GM18868 (cell line): Measurements from ENCODE around the gene AXIN1.
"Not testable (repeated sequence)": the region's sequence is repeated elsewhere in the genome, so short reads cannot be mapped to it uniquely, and the experiment has no call there.

Source experiments
- ATAC-seq: cut with Tn5 transposase; IDR thresholded peaks from one replicate; pipeline ENCODE4 v1.9.1; 2021; ENCODE audit warnings: mild to moderate bottlenecking, moderate library complexity; ENCODE audit not compliant: unreplicated experiment

AXIN1 gene

DNA sequence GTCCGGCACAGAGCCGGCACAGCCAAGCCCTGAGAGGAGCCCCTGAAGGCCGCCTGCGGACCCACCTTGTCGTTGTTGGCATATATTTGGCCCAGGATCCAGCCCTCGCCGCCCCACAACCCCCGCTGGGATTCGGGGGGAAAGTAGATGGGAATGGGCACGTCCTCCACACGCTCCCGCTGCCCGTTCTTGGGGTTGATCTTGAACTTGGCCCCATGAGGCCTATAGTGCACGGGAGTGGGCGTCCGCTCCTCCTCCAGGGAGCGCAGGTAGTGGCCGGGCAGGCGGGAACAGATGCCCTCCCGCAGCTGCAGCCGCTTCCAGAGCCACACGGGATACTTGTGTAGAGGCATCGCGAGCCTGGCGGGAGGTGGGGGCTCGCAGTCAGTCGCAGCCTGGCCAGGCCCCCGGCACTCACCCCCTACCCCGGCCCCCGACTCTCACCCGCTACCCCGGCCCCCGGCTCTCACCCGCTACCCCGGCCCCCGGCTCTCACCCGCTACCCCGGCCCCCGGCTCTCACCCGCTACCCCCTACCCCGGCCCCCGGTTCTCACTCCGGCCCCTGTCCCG, 17.4 kb upstream of the AXIN1 start:
- no peak for ATAC-seq

DNA sequence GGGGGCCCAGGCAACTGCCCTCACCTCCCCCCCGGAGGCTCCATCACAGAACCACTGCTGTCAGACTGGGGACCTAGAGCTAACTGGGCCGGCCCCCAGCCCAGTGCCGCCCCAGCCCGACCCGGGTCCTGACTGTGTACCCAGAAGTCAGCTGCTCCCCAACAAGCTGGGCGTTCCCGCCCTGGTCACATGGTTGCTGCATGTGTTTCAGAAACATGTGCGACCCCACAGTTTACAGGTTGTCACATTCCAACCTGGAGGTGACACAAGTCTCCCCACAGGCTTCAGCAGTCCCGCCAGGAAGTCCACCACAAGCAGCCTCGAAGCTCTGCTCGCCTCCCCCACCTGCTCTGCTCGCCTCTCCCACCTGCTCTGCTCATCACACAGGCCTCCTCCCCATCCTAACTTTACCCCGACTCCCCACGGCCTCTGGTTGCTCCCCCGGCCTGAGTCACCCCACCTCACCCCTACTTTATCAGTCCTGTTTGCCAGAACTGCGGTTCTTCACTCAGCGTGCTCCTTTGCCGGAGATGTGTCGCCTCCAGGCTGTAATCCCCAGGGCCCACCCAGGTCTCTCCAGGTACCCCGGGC, 16.8 kb upstream of the AXIN1 start:
- no peak for ATAC-seq

DNA sequence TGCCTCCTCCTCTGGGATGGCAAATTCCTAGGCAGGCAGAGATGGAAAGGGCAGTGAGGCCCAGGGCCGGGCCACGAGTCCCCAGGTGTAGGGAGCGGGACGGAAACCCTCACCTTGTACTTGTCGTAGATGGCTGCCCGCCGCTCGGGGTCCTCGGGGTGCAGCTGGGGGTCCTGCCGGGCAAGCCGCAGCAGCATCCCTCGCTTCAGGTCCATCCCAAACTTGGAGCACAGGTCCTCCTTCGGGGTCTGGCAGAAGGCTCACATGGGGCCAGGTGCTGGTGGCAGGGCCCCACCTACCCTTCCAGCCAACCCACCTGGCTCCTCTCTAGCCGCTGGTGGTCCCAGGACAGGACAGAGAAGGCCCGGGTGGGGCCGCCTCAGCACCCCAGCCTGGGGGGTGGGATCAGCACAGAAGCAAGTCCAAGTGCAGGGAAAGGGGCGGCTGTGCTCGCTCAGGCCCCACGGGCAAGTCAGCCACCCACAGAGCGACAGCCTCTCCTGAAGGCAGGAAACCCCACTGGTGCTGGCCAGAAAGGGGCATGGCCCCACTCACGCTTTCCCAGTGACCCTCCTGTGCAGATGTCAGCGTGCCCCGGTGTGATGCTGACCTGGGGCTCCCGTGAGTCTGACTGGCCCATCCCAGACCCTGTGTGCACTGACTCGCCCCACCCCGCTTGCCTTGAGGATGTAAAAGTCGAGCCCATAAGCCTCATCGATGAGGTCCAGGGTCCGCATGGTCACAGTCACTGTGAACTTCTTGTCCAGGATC, 16.1 kb upstream of the AXIN1 start:
- ATAC-seq: no peak

DNA sequence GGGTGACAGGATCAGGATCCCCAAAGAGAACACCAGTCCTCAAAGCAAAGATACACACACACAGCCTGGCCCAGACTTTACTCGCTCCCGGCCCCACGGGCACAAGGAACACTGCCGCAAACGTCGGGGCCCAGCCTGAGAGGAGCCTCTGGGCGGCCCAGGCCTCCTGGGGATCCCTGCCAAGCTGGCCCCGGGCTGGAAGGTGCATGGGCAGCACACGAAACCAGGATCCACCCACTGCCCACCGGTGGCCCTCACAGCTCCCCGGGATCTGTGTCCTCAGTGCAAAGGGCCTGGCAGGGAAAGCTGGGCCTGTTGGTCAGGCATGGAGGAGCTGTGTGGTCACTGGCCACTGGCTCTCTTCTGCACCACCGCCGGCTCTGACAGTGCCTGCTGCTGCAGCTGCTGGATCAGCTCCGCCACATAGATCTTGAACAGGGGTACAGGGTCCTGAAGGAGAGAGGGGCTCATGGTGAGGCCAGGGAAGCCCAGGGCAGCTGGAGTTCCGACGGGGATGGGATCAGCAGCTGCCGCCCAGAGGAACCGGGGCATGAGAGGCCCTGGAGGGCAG, 14.9 kb upstream of the AXIN1 start:
- ATAC-seq: no peak

DNA sequence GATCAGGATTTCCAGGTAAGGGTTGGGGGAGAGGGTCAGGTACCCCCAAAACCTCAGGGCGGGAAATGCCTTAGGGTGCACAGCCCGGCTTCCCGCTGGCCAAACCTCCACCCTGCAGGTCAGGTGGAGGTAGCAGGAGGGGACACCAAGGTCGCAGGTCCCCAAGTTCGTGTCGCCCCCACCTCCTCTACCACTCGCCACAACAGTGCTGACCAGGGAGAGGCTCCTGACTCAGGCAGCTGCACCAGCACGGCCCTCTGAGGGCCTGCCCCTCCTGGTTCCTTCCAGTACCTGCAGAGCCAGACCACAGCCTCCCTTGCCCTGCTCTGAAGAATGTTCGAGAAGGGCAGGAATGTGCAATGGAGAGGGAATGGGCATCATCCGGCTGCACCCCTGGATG, 14.0 kb upstream of the AXIN1 start:
- no peak for ATAC-seq

DNA sequence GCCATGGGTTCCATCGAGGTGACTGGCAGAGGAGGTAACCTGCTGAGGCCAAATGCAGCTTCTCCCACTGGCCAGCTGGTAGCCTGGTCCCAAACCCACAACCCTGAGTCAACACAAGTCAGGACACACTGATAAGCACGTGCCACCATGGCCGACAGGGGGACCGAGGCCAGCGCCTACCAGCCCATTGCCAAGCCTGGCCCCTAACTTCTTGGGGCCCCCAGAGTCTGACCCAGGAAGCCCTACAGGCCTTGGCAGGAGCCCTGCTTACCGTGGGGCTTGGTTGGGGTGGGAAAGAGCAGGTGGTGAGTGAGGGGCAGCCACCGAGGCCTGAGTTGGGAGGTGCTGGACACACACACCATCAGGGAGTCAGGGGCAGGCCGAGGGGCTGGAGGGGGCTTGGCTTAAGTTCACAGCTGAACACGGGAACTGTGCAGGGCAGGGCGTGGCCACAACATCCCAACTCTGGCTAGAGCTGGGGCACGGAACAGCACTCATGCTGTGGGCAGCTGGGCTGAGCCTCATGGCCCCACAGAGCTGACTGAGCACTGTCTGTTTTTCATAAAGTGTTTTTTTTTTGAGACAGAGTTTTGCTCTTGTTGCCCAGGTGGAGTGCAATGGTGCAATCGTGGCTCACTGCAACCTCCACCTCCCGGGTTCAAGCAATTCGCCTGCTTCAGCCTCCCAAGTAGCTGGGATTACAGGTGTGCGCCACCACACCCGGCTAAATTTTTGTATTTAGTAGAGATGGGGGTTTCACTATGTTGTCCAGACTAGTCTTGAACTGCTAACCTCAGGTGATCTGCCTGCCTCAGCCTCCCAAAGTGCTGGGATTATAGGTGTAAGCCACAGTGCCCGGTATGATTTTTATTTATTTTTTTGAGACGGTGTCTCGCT, 12.3 kb upstream of the AXIN1 start:
- no peak for ATAC-seq

DNA sequence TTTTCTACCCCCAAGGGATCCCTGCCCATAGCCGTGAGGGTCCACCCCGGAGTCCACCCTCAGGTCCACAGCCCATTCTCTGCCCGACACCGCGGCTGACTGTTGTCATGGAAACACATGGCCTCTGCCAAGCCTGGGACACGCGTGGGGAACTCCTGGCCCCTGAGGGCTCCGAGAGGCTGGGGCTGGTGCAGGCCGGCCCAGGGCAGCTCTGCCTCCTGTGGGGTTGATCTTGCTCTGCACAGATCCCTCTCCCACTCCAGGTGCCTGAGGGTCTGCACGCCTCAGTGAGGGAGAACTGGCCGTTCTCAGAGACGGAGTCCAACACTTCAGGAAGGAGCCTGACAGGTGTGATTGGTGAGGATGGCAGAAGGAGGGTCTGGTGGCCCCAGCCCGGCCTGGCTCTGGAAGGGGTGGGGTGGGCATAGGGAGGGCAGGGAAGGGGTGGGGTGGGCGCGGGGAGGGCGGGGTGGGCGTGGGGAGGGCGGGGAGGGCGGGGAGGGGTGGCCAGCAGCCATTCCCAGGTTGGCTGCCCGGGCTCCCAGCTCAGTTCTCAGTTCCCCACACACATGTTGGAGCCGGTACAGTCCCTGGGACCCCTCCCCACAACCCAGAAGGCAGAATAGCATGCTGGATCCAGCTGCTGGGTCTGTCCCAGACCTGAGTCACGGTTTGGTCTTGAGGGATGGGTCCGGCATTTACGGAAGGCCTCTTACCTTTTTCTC, 11.4 kb upstream of the AXIN1 start:
- ATAC-seq: no peak

DNA sequence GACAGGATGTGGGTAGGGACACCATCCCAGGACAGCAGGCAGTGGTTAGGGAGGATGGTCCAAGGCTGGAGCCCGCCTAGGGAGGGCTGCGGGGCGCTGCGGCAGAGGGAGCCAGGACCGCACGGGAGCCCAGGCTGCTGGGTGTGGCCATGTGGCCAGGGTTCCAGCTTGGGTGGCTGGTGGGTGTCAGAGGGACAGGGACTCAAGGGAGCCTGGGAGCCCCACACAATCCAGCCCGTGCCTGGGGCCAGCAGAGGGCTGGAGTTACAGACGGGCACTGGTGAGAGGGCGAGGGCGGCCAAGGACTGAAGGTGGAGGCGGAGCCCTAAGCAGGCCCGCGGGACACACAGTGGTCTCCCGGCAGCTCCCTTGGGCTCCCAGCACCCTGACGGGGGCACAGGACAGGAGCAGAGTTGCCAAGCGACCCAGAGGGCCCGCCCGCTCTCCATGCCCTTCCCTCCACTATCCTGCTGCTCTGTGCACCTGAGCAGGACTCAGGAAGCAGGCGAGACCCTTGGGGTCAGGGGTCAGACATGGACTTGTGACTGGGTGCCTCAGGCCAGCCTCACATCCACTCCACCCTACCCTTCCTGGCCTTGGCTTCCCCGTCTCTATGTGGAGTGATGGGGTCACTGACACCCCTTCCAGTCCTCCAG, 10.7 kb upstream of the AXIN1 start:
- ATAC-seq: no peak

DNA sequence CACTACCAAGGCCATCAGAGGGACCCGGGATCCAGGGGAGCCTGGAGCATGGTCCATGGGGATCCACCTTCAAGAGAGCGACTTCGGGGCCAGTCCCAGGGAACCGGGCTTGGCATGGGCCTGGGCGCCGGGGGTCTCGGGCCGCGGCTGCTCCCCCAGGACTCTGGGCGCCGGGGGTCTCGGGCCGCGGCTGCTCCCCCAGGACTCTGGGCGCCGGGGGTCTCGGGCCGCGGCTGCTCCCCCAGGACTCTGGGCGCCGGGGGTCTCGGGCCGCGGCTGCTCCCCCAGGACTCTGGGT, 10.1 kb upstream of the AXIN1 start:
- not testable (repeated sequence) for ATAC-seq

DNA sequence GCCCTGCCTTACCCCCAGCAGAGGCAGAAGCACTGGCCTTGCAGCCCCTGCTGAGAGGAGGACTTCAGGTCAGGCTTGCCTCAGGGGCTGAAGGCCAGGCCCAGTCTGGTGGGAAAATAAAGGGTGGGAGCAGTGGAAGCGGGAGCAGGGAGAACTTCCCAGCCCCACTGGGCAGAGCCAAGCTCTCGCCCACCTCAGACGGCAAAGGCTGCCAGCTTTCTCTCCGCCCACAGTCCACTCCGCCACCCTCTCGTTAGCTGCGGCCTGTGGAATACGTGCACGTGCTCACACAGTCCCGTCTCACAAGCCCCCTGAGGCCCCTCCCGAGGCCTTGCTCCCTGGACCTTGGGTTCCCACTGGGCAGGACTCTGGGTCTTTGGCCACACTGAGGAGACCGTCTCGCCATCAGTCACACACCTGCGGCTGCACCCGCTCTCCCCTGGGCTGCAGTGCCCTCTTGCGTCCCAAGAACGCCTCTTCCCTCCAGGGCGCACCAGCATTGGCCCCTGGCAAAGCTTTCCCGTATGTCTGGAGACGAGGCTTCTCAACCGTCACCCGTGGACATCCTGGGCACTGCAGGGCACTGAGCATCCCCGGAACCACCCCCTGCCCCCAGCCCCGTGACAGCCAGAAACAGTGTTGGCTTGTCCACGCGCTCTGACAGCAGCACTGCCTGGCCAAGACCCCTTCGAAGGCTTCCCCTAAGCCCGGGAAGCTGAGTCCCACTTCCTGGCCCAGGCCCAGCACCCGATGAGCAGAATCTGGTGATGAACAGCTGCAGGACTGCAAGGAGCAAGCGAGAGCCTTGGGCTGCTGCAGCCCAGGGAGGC, 9.6 kb upstream of the AXIN1 start:
- no peak for ATAC-seq

DNA sequence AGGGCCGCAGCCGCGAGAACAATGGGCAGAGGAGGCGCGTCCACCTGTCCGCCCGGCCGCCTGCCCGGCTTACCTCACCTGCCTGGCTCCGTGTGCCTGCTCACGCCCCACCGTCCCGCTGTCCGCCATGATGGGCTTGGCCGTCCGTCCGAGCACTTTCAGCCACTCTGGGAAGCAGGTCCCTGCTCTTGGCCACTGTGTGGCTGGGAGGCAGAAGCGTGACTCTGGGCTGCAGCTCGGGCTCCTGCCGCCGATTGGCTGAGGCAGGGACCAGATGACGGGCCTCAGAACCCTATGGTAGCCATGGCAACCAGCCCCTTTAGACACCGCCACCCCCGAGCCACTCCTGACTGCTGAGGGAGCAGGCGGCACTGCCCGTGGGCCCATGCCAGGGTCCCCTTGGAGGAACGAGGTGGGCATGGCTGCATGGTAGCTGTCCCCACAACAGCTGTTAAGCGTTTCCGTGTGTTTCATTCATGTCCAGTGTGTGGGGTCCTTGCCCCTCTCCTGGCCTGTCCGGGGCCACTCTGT, 8.9 kb upstream of the AXIN1 start:
- ATAC-seq: no peak

DNA sequence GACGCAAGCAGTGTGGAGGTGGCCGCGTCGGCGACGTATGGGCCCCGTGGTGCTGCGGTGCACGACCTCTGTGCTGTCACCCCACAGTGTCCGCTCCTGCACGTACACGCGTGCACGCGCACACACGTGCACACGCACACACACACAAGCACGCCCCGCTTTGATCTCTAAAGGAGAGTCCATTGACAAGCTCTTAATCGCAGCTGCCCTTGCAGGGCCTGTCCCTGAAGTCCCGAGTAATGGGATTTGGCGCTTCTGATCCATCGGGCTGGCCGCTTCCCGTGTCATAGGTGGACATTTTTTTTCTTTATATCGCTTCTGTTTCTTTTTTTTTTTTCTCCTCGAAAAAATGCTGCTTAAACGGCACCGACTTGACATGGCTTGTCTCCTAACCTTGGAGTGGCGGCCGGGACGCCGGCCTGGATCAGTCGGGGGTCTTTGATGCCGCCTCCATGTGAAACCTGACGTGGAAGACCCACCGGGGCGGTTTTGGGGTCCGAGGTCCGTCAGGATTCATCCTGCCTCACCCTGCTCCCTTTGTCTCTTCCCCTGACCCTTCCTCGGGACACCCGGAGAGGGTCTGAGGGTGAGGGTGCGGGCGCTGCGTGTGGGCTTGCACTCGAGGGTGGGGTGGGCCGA, 8.3 kb upstream of the AXIN1 start:
- ATAC-seq: no peak

DNA sequence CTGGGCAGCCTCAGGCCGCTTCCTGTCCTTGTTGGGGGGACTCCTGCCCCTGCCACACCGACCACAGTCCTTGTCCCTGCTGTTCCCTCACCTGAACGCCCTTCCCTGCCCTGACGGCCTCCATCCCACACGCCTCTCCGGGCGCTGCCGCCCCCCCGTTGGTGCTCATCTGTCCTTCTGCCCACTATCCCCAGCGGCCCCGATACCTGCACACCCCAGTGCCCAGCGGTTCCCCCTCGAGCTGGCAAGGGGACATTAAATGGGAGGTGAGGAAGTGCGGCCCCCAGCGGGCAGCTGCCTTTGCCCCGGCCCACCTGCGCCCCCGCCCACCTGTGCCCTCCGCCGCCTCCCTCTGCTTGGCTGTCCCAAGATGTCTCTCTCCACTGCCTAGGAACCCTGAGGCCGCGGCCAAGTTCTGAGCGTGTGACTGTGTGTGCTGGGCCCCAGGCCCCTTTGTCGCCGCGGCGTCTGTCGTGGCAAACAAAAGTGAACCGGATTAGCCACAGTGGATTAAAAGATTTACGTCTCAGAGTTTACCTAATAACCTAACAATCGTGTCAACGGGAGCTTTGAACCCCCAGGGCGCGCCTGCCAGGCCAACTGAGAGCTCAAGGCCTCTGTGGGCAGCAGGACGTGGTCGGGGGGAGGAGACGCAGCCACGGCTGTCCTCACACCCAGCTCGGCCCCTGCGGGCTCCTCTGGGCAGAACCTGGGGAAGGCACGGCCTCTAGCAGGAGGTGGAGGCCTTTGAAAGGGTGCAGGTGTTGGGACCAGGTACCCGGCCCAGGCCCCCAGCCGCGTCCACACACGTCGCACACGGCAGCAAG, 7.6 kb upstream of the AXIN1 start:
- ATAC-seq: no peak

DNA sequence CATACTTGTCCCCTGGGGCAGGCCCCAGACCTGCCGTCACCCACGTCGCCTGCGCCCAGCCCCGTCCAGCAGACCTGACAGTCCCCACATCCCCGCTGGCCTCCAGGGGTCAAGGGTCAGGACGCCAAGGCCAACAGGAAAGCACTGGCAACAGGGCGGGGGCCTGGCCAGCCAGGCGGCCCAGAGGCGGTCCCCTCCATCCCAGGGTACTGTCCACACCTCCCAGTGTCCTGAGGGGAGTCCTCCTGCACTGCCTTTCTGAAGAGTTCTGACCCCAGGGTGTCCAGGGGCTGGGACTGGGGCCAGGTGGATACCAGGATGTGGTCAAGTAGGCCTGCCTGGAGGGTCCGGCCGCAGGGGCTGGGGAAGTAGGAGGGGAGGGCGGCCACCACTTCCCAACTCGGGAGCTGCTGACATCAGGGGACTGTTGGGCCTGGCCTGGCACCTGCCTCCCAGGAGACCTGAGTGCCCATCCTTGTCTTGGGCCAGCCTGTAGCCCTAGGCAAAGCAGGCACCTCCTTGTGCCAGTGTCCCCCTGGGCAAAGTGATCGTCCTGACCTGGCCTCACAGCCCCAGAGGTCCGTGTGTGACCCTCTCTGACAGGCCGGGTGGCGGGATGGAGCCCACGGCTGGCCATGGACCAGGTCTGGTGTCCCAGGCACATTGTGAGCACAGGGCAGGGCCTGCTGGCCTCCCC, 6.7 kb upstream of the AXIN1 start:
- ATAC-seq: no peak

DNA sequence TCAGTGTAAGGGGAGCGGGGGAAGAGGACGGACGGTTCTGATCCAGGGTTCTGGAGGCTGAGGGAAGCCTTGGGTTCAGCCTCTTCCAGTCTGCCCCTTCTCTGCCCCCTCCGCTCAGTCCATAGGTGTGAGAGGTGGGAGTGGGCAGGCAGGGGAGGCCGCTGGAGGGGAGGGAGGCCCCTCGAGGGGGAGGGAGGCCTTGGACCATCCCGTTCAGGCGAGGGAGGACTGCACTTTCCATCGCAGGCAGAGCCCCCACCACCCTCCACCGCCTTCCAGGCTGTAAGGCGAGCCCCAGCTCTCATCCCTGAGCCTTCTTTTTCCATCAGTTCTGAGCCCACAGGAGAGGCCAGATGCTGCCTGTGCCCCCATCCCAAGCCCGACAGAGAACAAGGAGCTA, 4.2 kb upstream of the AXIN1 start:
- ATAC-seq: no peak

DNA sequence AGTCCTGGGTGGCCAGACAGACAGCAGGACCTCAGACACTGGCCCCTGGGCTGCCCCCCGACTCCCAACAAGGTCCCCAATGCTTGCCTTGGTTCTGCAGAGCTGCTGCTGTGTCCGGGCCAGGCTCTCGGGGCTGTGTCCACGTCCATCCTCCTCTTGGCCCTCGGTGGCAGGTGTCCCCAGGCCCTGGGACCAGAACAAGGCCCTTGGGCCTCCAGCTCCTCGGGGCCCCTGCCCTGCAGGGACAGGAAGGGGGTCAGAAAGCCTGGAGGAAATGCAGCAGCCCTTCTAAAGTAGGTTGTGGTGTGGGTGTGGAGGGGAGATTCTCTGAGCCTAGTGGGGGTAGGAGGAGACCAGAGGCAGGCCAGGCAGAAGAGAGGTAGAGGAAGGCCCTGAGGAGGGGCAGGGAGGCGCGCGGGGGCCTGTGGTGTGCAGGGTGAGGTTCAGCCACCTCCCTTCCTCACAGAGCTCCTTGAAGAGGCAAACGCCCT, 2.5 kb upstream of the AXIN1 start:
- no peak for ATAC-seq

DNA sequence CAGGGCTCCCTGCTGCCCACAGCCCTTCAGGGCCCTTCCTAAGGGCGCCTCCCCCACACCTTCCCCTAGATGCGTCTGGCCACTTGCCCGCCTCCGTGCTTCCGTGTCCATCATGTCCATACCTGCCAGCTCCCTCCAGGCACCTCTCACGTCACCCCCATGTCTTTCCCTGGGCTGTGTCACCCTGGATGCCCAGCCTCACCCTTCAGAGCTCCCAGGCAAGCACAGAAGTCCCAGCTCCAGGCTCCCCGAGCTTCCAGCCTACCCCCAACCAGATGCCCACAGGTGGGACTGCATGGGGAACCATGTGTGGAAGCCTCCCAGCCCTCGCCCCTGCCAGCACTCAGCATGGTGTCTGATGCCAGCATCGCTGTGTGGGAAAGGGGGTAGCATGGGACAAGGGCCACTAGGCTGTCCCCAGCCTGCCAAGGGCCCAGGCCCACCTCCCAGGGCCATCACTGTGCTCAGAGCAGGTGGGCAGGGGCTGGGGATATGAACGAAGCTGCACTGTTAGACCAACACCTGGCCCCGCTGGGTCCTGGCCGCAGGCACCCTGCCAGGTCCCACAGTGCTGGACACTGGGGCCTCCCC, 1.9 kb upstream of the AXIN1 start:
- no peak for ATAC-seq
